ENCODE results near the gene IRAG1.

DNA sequence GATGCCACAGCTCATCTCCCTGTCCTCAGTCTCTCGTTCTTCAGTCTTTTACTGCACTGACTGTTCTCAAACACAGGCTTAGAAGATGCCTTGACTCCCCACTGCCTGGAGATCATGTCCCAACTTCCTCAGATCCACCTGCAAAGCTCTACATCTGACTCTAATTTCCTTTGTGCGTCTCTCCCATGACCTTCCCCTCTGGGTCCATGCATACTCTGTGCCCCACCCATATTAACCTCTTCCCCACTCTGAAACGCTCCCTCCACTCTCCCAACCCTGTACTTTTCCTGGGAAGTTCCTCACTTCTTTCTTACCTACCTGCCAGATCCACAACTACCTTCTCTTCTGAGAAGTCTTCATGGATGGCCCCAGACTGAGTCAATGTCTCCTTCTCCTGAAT, 16.6 kb downstream of the IRAG1 start:
- TF ChIP-seq CTCF (IDR thresholded peaks at IDR 0.05), result no peak
- TF ChIP-seq EP300 (IDR thresholded peaks at IDR 0.05), result no peak
- no peak for TF ChIP-seq POLR2A (IDR thresholded peaks at IDR 0.05)

All from tibial nerve (tissue), 4 donors.